Endothelial cell of umbilical vein (primary cell): ENCODE data around the gene PTGR3. TPM values are rescaled to one million over a fixed set of nuclear protein-coding genes. Genes with fewer than 3 reads are reported as not detected.

Source experiments
- BruUV-seq: library from RNA; stranded (reverse); fragments of 400-500 nt; replicated peaks from 2 replicates; lab custom pipeline; 2021; lab: Mats Ljungman, UMichigan
- CTCF ChIA-PET: fragments of 300-600, 350-600 bp; sonication (Branson Sonifier 250); formaldehyde crosslinking; loops from one replicate; lab custom pipeline; 2021; ENCODE audit warnings: antibody characterized with exemption, inconsistent platforms; lab: Charles Lee
- POLR2A ChIA-PET: fragments of 300-600, 350-600 bp; sonication (Branson Sonifier 250); formaldehyde crosslinking; loops from one replicate; lab custom pipeline; 2021; ENCODE audit warnings: antibody characterized with exemption, inconsistent platforms; lab: Charles Lee
- DNase-seq: peaks from one replicate; pipeline ENCODE4 v3.0.0-alpha.2; 2011; ENCODE audit warnings: low read depth, low spot score
- FAIRE-seq: peaks from 2 replicates; lab custom pipeline; 2011; peaks lifted over from hg19 to GRCh38; lab: Jason Lieb, UNC
- H2AFZ ChIP-seq: 2 replicates; pipeline ENCODE4 v1.6.0; 2012; ENCODE audit warnings: low read depth, low read length, control low read depth, inconsistent platforms
- H3K27ac ChIP-seq: 2 replicates; pipeline ENCODE4 v1.5.1; 2011; ENCODE audit warnings: low read depth, mild to moderate bottlenecking, control low read depth, low read length, moderate library complexity; ENCODE audit not compliant: insufficient read depth
- H3K27me3 ChIP-seq, 2 experiments: 2 replicates each; pipeline versions ENCODE4 v1.6.0 to v1.6.1; 2011; ENCODE audit warnings: low read length in 2 of 2, mixed read lengths in 1 of 2; ENCODE audit not compliant: control insufficient read depth in 2 of 2, insufficient read depth in 2 of 2
- H3K36me3 ChIP-seq, 2 experiments: 2 replicates in 1 of 2; 3 replicates in 1 of 2; pipeline ENCODE4 v1.5.1; 2011; ENCODE audit warnings: low read length in 2 of 2, mild to moderate bottlenecking in 1 of 2, moderate library complexity in 1 of 2; ENCODE audit not compliant: control insufficient read depth in 2 of 2, insufficient read depth in 2 of 2; ENCODE audit errors: extremely low read depth in 1 of 2
- H3K4me1 ChIP-seq: 3 replicates; pipeline ENCODE4 v1.5.1; 2011; ENCODE audit warnings: mild to moderate bottlenecking, low read length; ENCODE audit not compliant: control insufficient read depth, insufficient read depth; ENCODE audit errors: extremely low read depth
- H3K4me2 ChIP-seq: 2 replicates; pipeline ENCODE4 v1.6.1; 2011; ENCODE audit warnings: low read length, control low read depth, mixed read lengths; ENCODE audit not compliant: insufficient read depth
- H3K4me3 ChIP-seq, 3 experiments: fragments of 200-600 bp in 1 of 3; sonication (generic), shearing (Covaris generic) in 1 of 3; replicated peaks in 1 of 3; 2 replicates each; pipeline ENCODE4 v1.5.1; 2011 to 2016; ENCODE audit warnings: control low read depth in 3 of 3, low read length in 3 of 3, mild to moderate bottlenecking in 2 of 3, inconsistent platforms in 1 of 3, low read depth in 1 of 3, moderate library complexity in 1 of 3; ENCODE audit not compliant: insufficient read depth in 1 of 3
- H3K79me2 ChIP-seq: 2 replicates; pipeline ENCODE4 v1.6.0; 2012; ENCODE audit warnings: low read length, inconsistent platforms; ENCODE audit not compliant: control insufficient read depth, insufficient read depth
- H3K9ac ChIP-seq: replicated peaks from 2 replicates; pipeline ENCODE3; 2011; ENCODE audit warnings: low read length, control low read depth; ENCODE audit not compliant: insufficient read depth; ENCODE audit errors: extremely low read depth
- H3K9me1 ChIP-seq: replicated peaks from 3 replicates; pipeline ENCODE4 v1.6.0; 2011; ENCODE audit warnings: mild to moderate bottlenecking, low read length; ENCODE audit not compliant: control insufficient read depth, insufficient read depth; ENCODE audit errors: extremely low read depth
- H3K9me3 ChIP-seq: replicated peaks from 2 replicates; pipeline ENCODE4 v1.5.1; 2012; ENCODE audit warnings: low read length, inconsistent platforms; ENCODE audit not compliant: control insufficient read depth, insufficient read depth
- H4K20me1 ChIP-seq: replicated peaks from 2 replicates; pipeline ENCODE3; 2011; ENCODE audit warnings: mild to moderate bottlenecking, low read length; ENCODE audit not compliant: control insufficient read depth, insufficient read depth; ENCODE audit errors: extremely low read depth
- CTCF ChIP-seq, 2 donors: IDR thresholded peaks; 1 replicate in 1 of 2; 2 replicates in 1 of 2; pipeline ENCODE4 v1.5.1; 2011; ENCODE audit warnings: low read length in 2 of 2, mild to moderate bottlenecking in 2 of 2, moderate library complexity in 2 of 2, control low read depth in 1 of 2, inconsistent platforms in 1 of 2, low read depth in 1 of 2; ENCODE audit not compliant: insufficient read depth in 1 of 2; ENCODE audit errors: extremely low read depth in 1 of 2
- MAX ChIP-seq: IDR thresholded peaks from 2 replicates; pipeline ENCODE4 v1.6.1; 2011; ENCODE audit not compliant: insufficient read depth, insufficient read length
- MYC ChIP-seq: IDR thresholded peaks from one replicate; pipeline ENCODE4 v1.6.1; 2011; ENCODE audit warnings: mild to moderate bottlenecking, low read depth, low read length
- POLR2AphosphoS5 ChIP-seq: IDR thresholded peaks from 2 replicates; pipeline ENCODE4 v1.6.1; 2012; ENCODE audit warnings: low read depth, mild to moderate bottlenecking, control low read depth, low read length, moderate library complexity; ENCODE audit not compliant: insufficient read depth
- dilution Hi-C: fragments of 300-500 bp; cut with MboI; formaldehyde crosslinking; loops from one replicate; pipeline ENCODE4 v1.15.0; 2019; ENCODE audit warnings: low sequenced_read_pairs; ENCODE audit not compliant: extremely low pct_ligation_motif_present
- intact Hi-C: fragments of 100-400 bp; cut with micrococcal nuclease; formaldehyde crosslinking; loops from one replicate; pipeline ENCODE4 v1.10.0; 2022
- polyA plus RNA-seq, 4 experiments: library from polyadenylated mRNA; depleted of rRNA in 3 of 4; stranded (reverse) in 3 of 4; unstranded in 1 of 4; fragments of >200 nt; gene quantifications; 2 replicates each; pipeline versions ENCODE4 v1.2.1 to v1.2.3, GENCODE V29; 2011 to 2012; ENCODE audit warnings: missing spikeins in 1 of 4
- total RNA-seq: library from RNA; stranded (reverse); gene quantifications from 2 replicates; pipeline ENCODE4 v1.2.3, GENCODE V29; 2021

PTGR3 gene
- total and polyA plus RNA-seq, 2 donors (not counting 3 experiments of a cell fraction or from before 2014, with no cell fraction given), result 13.9 to 21.9 TPM

- DNase-seq, result no peak
- no peaks in the 10 kb centered on the region for H3K27me3 ChIP-seq
- no peak overlapping the region for H3K9ac ChIP-seq
- POLR2A ChIA-PET, result no interaction called here
- intact Hi-C loops, result loop anchor here (1.0 kb wide), 1 partner anchor 142 kb away; no protein-coding TSS in a partner anchor
- CTCF ChIA-PET, result no interaction called here
- peaks cover 54% of the 10 kb centered on the region for H3K4me1 ChIP-seq
- no peaks in the 10 kb centered on the region for H4K20me1 ChIP-seq
- peaks cover 22% of the 10 kb centered on the region for H3K79me2 ChIP-seq
- no peak overlapping the region for H3K27ac ChIP-seq
- no peak for FAIRE-seq
- TF ChIP-seq MAX (no peak), MYC (no peak), CTCF (IDR thresholded peaks at IDR 0.05; ENCODE audit: extremely low read depth in 1 of 2, insufficient read depth in 1 of 2, low read depth in 1 of 2, low read length in 2 of 2) (no peak), POLR2AphosphoS5 (no peak)
- dilution Hi-C loops, result no loop called here
- H3K9me1 ChIP-seq, result no peaks in the 10 kb centered on the region
- BruUV-seq, result no TSS peak
- no peak overlapping the region for H3K4me2 ChIP-seq
- H2AFZ ChIP-seq, result no peak overlapping the region
- H3K36me3 ChIP-seq, result peaks cover 0 to 3% of the 10 kb centered on the region in 2 experiments
- H3K9me3 ChIP-seq, result no peaks in the 10 kb centered on the region
- no peak overlapping the region for H3K4me3 ChIP-seq
Measured at GRCh38 chr18:75226956-75227316, 18.0 kb upstream of the PTGR3 start.
